LNCaP clone FGC (cell line): ENCODE data around the gene ARHGAP15.

Experiments used
- DNase-seq: peaks from one replicate; pipeline ENCODE4 v3.0.0-alpha.2; 2011; ENCODE audit warnings: low read depth
- H3K4me3 ChIP-seq: 2 replicates; pipeline ENCODE4 v1.5.1; 2011; ENCODE audit warnings: mild to moderate bottlenecking, low read depth, low read length, control low read depth
- CTCF ChIP-seq: IDR thresholded peaks from 2 replicates; pipeline ENCODE4 v1.5.1; 2012; ENCODE audit warnings: mild to moderate bottlenecking; ENCODE audit not compliant: control insufficient read depth, insufficient read depth; ENCODE audit errors: extremely low read depth

Gene ARHGAP15

GRCh38 chr2:143209570-143210445, 80.6 kb downstream of the ARHGAP15 start:
- H3K4me3 ChIP-seq = no peak overlapping the region
- no peak for TF ChIP-seq CTCF
- no peak for DNase-seq

GRCh38 chr2:143210446-143210819, 81.2 kb downstream of the ARHGAP15 start:
- no peak for TF ChIP-seq CTCF
- no peak overlapping the region for H3K4me3 ChIP-seq
- no peak for DNase-seq

GRCh38 chr2:143217512-143218115, 88.4 kb downstream of the ARHGAP15 start:
- TF ChIP-seq CTCF = no peak
- H3K4me3 ChIP-seq = no peak overlapping the region
- DNase-seq = no peak

- TF ChIP-seq CTCF = no peak
- no peak overlapping the region for H3K4me3 ChIP-seq
- no peak for DNase-seq
Observed at GRCh38 chr2:143218621-143219020, 89.4 kb downstream of the ARHGAP15 start.

- TF ChIP-seq CTCF = no peak
- no peak for DNase-seq
- H3K4me3 ChIP-seq = no peak overlapping the region
Observed at GRCh38 chr2:143219266-143219665, 90.0 kb downstream of the ARHGAP15 start.

GRCh38 chr2:143223556-143223955, 94.3 kb downstream of the ARHGAP15 start:
- TF ChIP-seq CTCF = no peak
- no peak overlapping the region for H3K4me3 ChIP-seq
- DNase-seq = no peak
